Liver (tissue), 9 donors: ENCODE measurements around the gene ZNF205. TPM values are rescaled to one million over a fixed set of nuclear protein-coding genes. Genes with fewer than 3 reads are reported as not detected.

Experiments used
- DNase-seq: peaks from one replicate; pipeline ENCODE4 v3.0.0-alpha.2; 2017; ENCODE audit warnings: low spot score
- H3K27ac ChIP-seq, 2 donors: one replicate each; pipeline ENCODE4 v1.7.0; 2013; ENCODE audit warnings: inconsistent platforms in 2 of 2, low read length in 2 of 2, control low read depth in 1 of 2, low read depth in 1 of 2, mild to moderate bottlenecking in 1 of 2
- H3K27me3 ChIP-seq, 4 donors: one replicate each; pipeline versions ENCODE4 v1.6.1 to v1.7.0; 2013; ENCODE audit warnings: low read length in 3 of 4, inconsistent platforms in 1 of 4, mild to moderate bottlenecking in 1 of 4, moderate library complexity in 1 of 4; ENCODE audit not compliant: control insufficient read depth in 4 of 4, insufficient read depth in 4 of 4
- H3K36me3 ChIP-seq, 4 donors: one replicate each; pipeline versions ENCODE4 v1.6.1 to v1.7.0; 2013; ENCODE audit warnings: low read length in 3 of 4, mild to moderate bottlenecking in 3 of 4, low read depth in 1 of 4, moderate library complexity in 1 of 4; ENCODE audit not compliant: control insufficient read depth in 4 of 4, insufficient read depth in 3 of 4
- H3K4me1 ChIP-seq, 4 donors: one replicate each; pipeline versions ENCODE4 v1.6.1 to v1.7.0; 2013; ENCODE audit warnings: low read length in 3 of 4, mild to moderate bottlenecking in 3 of 4, moderate library complexity in 1 of 4; ENCODE audit not compliant: control insufficient read depth in 4 of 4, insufficient read depth in 4 of 4
- H3K4me3 ChIP-seq, 3 donors: one replicate each; pipeline versions ENCODE4 v1.6.1 to v1.7.0; 2013; ENCODE audit warnings: low read length in 3 of 3, control low read depth in 1 of 3, low read depth in 1 of 3, mild to moderate bottlenecking in 1 of 3
- H3K9ac ChIP-seq, 2 donors: one replicate each; pipeline ENCODE4 v1.7.0; 2013; ENCODE audit warnings: low read length in 2 of 2, mild to moderate bottlenecking in 2 of 2, moderate library complexity in 2 of 2, control low read depth in 1 of 2, low read depth in 1 of 2
- H3K9me3 ChIP-seq, 4 donors: one replicate each; pipeline versions ENCODE4 v1.6.1 to v1.7.0; 2013; ENCODE audit warnings: low read length in 3 of 4; ENCODE audit not compliant: control insufficient read depth in 4 of 4
- EGR1 ChIP-seq, 2 donors: IDR thresholded peaks; 2 replicates each; pipeline ENCODE4 v1.6.1; 2016 to 2018; ENCODE audit warnings: antibody characterized with exemption in 2 of 2, low read depth in 2 of 2
- FOXA2 ChIP-seq: IDR thresholded peaks from 2 replicates; pipeline ENCODE4 v1.6.1; 2016; ENCODE audit warnings: antibody characterized with exemption
- GABPA ChIP-seq, 2 donors: IDR thresholded peaks in 1 of 2; conservative IDR thresholded peaks in 1 of 2; 2 replicates each; pipeline ENCODE4 v1.6.1; 2016; ENCODE audit warnings: antibody characterized with exemption in 2 of 2, mild to moderate bottlenecking in 1 of 2, moderate library complexity in 1 of 2
- HNF4A ChIP-seq, 2 donors: conservative IDR thresholded peaks; 2 replicates each; pipeline ENCODE4 v1.6.1; 2016; ENCODE audit warnings: antibody characterized with exemption in 2 of 2, mild to moderate bottlenecking in 2 of 2
- JUND ChIP-seq, 2 donors: IDR thresholded peaks; 2 replicates each; pipeline ENCODE4 v1.6.1; 2016; ENCODE audit warnings: antibody characterized with exemption in 2 of 2
- NR2F2 ChIP-seq: IDR thresholded peaks from 2 replicates; pipeline ENCODE4 v1.6.1; 2016; ENCODE audit warnings: antibody characterized with exemption
- RXRA ChIP-seq, 2 donors: IDR thresholded peaks; 2 replicates each; pipeline ENCODE4 v1.6.1; 2017 to 2018; ENCODE audit warnings: antibody characterized with exemption in 2 of 2, mild to moderate bottlenecking in 1 of 2
- SP1 ChIP-seq: IDR thresholded peaks from 2 replicates; pipeline ENCODE4 v1.6.1; 2018; ENCODE audit warnings: antibody characterized with exemption, mild to moderate bottlenecking
- YY1 ChIP-seq: IDR thresholded peaks from 2 replicates; pipeline ENCODE4 v1.6.1; 2016; ENCODE audit warnings: antibody characterized with exemption, mild to moderate bottlenecking
- WGBS: extraction: QIAGEN DNeasy Blood & Tissue Kit; methylation state at CpG from one replicate; pipeline ENCODE4 v1.1.7; 2013; 5-methylcytosine and 5-hydroxymethylcytosine counted together
- polyA plus RNA-seq, 2 donors: library from polyadenylated mRNA; stranded (reverse) in 1 of 2; unstranded in 1 of 2; fragments of 200-250 nt in 1 of 2; fragments of >200 nt in 1 of 2; fragmentation: Nextera tagmentation in 1 of 2; extraction: Ambion mirVana in 1 of 2; gene quantifications; one replicate each; pipeline versions ENCODE4 v1.2.1 to v1.2.3, GENCODE V29; 2013 to 2015
- total RNA-seq, 2 donors: library from RNA; depleted of rRNA; stranded (reverse); fragments of >200 nt; gene quantifications; one replicate each; pipeline ENCODE4 v1.2.3, GENCODE V29; 2014
- TF ChIP-seq, protein P1 (sequence below): IDR thresholded peaks from 2 replicates; pipeline ENCODE4 v1.6.1; 2016; ENCODE audit warnings: antibody characterized with exemption
- TF ChIP-seq, protein P2 (sequence below): IDR thresholded peaks from 2 replicates; pipeline ENCODE4 v1.6.1; 2016; ENCODE audit warnings: antibody characterized with exemption
- TF ChIP-seq, protein P3 (sequence below): IDR thresholded peaks from 2 replicates; pipeline ENCODE4 v1.6.1; 2016; ENCODE audit warnings: antibody characterized with exemption
- TF ChIP-seq, protein P4 (sequence below): IDR thresholded peaks from 2 replicates; pipeline ENCODE4 v1.6.1; 2016; ENCODE audit warnings: antibody characterized with exemption, mild to moderate bottlenecking
- donor health status: healthy.
- donor health status: healthy.
- donor health status: healthy.
- donor health status: healthy.
- donor health status: healthy.

Gene ZNF205
- total and polyA plus RNA-seq, 4 donors, result 2.0 to 6.9 (median 5.0) TPM

DNA sequence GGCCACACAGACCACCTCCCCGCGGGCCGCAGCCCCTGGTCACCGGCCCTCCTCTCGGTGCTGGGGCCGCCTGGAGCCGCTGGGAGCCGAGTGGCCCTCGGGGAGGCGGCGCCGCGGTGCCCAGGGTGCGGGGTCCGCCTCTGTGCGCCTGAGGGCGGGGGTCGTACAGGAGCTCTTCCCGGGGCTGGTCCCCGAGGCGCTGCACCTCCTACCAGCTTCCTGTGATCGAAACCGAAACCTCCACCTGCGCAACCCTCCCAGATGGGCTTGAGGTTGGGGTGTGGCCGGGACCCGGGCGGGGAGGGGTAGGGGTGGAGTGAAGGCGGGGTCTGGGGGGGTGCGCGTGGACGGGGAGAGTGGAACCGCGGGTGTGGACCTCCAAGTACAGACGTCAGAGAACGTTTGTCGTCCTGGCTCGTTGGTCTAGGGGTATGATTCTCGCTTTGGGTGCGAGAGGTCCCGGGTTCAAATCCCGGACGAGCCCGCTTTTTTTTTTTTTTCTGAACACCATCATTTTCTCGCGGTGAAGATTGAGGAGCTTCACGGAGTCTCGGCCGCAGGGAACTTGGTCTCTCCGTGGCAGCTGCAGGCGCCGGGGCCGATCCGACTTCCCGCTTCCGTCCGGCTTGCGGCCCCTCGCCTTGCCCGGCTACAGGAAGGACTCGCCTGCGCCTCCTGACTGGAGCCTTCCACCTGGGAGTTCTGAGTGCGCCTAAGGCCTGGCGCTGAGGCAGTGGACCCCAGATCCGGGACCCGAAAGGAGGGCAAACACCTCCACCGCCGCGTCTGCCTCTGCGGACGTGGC lies 46.3 kb downstream of the ZNF205 start:
- Histone ChIP-seq H3K4me3 (peak overlapping the region; percentile 70 to 98 (median 82)), H3K27me3 (no peaks in the 10 kb centered on the region), H3K27ac (peak overlapping the region; percentile 76 to 77), H3K4me1 (peaks cover 0 to 16% (median 10%) of the 10 kb centered on the region in 4 donors), H3K9me3 (no peaks in the 10 kb centered on the region), H3K36me3 (no peaks in the 10 kb centered on the region), H3K9ac (peak overlapping the region; percentile 44 to 80)
- WGBS, result 2% methylated on average over 70 of the region's 70 CpGs
- DNase-seq, result peak; percentile 86
- TF ChIP-seq HNF4A (conservative IDR thresholded peaks at IDR 0.05), result no peak
- TF ChIP-seq, protein P1, sequence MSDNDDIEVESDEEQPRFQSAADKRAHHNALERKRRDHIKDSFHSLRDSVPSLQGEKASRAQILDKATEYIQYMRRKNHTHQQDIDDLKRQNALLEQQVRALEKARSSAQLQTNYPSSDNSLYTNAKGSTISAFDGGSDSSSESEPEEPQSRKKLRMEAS, result peak; percentile 19
- peak in 1 of 2 donors; percentile 35 for TF ChIP-seq GABPA (IDR thresholded peaks at IDR 0.05 in 1 of 2, conservative IDR thresholded peaks at IDR 0.05 in 1 of 2)
- no peak for TF ChIP-seq RXRA (IDR thresholded peaks at IDR 0.05)
- no peak for TF ChIP-seq SP1
- TF ChIP-seq, protein P2, sequence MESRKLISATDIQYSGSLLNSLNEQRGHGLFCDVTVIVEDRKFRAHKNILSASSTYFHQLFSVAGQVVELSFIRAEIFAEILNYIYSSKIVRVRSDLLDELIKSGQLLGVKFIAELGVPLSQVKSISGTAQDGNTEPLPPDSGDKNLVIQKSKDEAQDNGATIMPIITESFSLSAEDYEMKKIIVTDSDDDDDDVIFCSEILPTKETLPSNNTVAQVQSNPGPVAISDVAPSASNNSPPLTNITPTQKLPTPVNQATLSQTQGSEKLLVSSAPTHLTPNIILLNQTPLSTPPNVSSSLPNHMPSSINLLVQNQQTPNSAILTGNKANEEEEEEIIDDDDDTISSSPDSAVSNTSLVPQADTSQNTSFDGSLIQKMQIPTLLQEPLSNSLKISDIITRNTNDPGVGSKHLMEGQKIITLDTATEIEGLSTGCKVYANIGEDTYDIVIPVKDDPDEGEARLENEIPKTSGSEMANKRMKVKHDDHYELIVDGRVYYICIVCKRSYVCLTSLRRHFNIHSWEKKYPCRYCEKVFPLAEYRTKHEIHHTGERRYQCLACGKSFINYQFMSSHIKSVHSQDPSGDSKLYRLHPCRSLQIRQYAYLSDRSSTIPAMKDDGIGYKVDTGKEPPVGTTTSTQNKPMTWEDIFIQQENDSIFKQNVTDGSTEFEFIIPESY, result peak; percentile 51
- TF ChIP-seq, protein P3, sequence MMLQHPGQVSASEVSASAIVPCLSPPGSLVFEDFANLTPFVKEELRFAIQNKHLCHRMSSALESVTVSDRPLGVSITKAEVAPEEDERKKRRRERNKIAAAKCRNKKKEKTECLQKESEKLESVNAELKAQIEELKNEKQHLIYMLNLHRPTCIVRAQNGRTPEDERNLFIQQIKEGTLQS, result peak; percentile 99

DNA sequence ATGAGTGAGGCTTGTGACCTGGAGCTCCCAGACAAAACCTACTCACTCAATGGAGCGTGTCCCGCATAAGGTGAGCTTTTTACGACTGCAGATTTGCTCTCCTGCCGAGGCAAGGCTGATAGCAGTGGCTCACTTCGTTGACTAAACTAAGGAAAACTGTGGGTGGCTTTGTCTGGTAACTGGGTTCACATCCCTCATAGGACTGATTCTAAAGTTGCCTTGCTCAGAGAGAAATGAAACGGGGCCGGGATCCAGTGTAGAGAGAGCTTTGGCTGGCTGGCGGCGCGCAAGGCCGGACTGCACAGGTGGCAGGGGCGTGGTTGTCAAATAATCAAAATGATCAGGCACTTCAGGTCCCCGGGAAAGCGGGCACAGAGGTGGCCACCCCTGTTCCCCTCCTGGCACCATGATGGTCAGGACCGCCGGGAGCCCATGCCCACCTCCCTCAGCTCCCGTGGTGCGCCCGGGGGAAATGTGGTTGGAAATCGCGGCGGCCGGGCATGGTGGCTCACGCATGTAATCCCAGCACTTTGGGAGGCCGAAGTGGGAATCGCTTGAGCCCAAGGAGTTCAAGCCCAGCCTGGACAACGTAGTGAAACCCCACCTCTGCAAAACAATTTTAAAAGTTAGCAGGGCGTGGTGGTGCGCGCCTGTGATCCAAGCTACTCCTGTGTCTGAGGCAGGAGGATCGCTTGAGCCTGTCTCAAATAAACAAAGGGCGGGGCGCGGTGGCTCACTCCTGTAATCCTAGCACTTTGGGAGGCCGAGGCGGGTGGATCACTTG lies 49.0 kb downstream of the ZNF205 start:
- H3K27ac ChIP-seq, result no peak overlapping the region
- H3K4me1 ChIP-seq, result peaks cover 0 to 17% (median 12%) of the 10 kb centered on the region in 4 donors
- DNase-seq, result no peak
- H3K9ac ChIP-seq, result no peak overlapping the region
- H3K27me3 ChIP-seq, result no peaks in the 10 kb centered on the region
- no peaks in the 10 kb centered on the region for H3K36me3 ChIP-seq
- TF ChIP-seq, protein P2, result no peak
- no peak for TF ChIP-seq RXRA (IDR thresholded peaks at IDR 0.05)
- TF ChIP-seq FOXA2, result no peak
- TF ChIP-seq, protein P3, result no peak
- no peak for TF ChIP-seq HNF4A (conservative IDR thresholded peaks at IDR 0.05)
- TF ChIP-seq NR2F2, result no peak
- TF ChIP-seq YY1, result no peak
- TF ChIP-seq JUND (IDR thresholded peaks at IDR 0.05), result no peak
- TF ChIP-seq, protein P4, sequence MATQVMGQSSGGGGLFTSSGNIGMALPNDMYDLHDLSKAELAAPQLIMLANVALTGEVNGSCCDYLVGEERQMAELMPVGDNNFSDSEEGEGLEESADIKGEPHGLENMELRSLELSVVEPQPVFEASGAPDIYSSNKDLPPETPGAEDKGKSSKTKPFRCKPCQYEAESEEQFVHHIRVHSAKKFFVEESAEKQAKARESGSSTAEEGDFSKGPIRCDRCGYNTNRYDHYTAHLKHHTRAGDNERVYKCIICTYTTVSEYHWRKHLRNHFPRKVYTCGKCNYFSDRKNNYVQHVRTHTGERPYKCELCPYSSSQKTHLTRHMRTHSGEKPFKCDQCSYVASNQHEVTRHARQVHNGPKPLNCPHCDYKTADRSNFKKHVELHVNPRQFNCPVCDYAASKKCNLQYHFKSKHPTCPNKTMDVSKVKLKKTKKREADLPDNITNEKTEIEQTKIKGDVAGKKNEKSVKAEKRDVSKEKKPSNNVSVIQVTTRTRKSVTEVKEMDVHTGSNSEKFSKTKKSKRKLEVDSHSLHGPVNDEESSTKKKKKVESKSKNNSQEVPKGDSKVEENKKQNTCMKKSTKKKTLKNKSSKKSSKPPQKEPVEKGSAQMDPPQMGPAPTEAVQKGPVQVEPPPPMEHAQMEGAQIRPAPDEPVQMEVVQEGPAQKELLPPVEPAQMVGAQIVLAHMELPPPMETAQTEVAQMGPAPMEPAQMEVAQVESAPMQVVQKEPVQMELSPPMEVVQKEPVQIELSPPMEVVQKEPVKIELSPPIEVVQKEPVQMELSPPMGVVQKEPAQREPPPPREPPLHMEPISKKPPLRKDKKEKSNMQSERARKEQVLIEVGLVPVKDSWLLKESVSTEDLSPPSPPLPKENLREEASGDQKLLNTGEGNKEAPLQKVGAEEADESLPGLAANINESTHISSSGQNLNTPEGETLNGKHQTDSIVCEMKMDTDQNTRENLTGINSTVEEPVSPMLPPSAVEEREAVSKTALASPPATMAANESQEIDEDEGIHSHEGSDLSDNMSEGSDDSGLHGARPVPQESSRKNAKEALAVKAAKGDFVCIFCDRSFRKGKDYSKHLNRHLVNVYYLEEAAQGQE, result no peak
- no peak for TF ChIP-seq EGR1 (IDR thresholded peaks at IDR 0.05; ENCODE audit: low read depth in 2 of 2)
- no peak overlapping the region for H3K4me3 ChIP-seq
- WGBS, result 83% methylated on average over 36 of the region's 36 CpGs
- H3K9me3 ChIP-seq, result no peaks in the 10 kb centered on the region
